ENCODE measurements around the gene CCRL2.

DNA sequence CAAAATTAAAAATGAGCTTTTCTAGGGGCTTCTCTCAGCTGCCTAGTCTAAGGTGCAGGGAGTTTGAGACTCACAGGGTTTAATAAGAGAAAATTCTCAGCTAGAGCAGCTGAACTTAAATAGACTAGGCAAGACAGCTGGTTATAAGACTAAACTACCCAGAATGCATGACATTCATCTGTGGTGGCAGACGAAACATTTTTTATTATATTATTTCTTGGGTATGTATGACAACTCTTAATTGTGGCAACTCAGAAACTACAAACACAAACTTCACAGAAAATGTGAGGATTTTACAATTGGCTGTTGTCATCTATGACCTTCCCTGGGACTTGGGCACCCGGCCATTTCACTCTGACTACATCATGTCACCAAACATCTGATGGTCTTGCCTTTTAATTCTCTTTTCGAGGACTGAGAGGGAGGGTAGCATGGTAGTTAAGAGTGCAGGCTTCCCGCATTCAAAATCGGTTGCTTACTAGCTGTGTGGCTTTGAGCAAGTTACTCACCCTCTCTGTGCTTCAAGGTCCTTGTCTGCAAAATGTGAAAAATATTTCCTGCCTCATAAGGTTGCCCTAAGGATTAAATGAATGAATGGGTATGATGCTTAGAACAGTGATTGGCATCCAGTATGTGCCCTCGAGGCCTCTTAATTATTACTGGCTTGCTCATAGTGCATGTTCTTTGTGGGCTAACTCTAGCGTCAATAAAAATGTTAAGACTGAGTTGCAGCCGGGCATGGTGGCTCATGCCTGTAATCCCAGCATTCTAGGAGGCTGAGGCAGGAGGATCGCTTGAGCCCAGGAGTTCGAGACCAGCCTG lies 35.3 kb upstream of the CCRL2 start:
- no peak for TF ChIP-seq POLR2AphosphoS5 (IDR thresholded peaks at IDR 0.05)
- no peak for TF ChIP-seq TAF1 (IDR thresholded peaks at IDR 0.05; ENCODE audit: low read depth)
- TF ChIP-seq, protein P1, sequence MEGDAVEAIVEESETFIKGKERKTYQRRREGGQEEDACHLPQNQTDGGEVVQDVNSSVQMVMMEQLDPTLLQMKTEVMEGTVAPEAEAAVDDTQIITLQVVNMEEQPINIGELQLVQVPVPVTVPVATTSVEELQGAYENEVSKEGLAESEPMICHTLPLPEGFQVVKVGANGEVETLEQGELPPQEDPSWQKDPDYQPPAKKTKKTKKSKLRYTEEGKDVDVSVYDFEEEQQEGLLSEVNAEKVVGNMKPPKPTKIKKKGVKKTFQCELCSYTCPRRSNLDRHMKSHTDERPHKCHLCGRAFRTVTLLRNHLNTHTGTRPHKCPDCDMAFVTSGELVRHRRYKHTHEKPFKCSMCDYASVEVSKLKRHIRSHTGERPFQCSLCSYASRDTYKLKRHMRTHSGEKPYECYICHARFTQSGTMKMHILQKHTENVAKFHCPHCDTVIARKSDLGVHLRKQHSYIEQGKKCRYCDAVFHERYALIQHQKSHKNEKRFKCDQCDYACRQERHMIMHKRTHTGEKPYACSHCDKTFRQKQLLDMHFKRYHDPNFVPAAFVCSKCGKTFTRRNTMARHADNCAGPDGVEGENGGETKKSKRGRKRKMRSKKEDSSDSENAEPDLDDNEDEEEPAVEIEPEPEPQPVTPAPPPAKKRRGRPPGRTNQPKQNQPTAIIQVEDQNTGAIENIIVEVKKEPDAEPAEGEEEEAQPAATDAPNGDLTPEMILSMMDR (IDR thresholded peaks at IDR 0.05; ENCODE audit: poor library complexity, severe bottlenecking), result no peak
- TF ChIP-seq MXI1 (conservative IDR thresholded peaks at IDR 0.05; ENCODE audit: poor library complexity, severe bottlenecking), result no peak
- TF ChIP-seq EP300 (conservative IDR thresholded peaks at IDR 0.05; ENCODE audit: poor library complexity, severe bottlenecking), result no peak
- TF ChIP-seq EZH2 (IDR thresholded peaks at IDR 0.05; ENCODE audit: borderline replicate concordance, insufficient read depth, low read length, poor library complexity, severe bottlenecking), result no peak
- TF ChIP-seq, protein P2, sequence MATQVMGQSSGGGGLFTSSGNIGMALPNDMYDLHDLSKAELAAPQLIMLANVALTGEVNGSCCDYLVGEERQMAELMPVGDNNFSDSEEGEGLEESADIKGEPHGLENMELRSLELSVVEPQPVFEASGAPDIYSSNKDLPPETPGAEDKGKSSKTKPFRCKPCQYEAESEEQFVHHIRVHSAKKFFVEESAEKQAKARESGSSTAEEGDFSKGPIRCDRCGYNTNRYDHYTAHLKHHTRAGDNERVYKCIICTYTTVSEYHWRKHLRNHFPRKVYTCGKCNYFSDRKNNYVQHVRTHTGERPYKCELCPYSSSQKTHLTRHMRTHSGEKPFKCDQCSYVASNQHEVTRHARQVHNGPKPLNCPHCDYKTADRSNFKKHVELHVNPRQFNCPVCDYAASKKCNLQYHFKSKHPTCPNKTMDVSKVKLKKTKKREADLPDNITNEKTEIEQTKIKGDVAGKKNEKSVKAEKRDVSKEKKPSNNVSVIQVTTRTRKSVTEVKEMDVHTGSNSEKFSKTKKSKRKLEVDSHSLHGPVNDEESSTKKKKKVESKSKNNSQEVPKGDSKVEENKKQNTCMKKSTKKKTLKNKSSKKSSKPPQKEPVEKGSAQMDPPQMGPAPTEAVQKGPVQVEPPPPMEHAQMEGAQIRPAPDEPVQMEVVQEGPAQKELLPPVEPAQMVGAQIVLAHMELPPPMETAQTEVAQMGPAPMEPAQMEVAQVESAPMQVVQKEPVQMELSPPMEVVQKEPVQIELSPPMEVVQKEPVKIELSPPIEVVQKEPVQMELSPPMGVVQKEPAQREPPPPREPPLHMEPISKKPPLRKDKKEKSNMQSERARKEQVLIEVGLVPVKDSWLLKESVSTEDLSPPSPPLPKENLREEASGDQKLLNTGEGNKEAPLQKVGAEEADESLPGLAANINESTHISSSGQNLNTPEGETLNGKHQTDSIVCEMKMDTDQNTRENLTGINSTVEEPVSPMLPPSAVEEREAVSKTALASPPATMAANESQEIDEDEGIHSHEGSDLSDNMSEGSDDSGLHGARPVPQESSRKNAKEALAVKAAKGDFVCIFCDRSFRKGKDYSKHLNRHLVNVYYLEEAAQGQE (IDR thresholded peaks at IDR 0.05; ENCODE audit: borderline replicate concordance), result no peak
- no peak for TF ChIP-seq RAD21 (conservative IDR thresholded peaks at IDR 0.05)
- no peak for TF ChIP-seq SMC3 (conservative IDR thresholded peaks at IDR 0.05; ENCODE audit: poor library complexity)

All from neural cell (in vitro differentiated cells).